Measurements from ENCODE around the gene SEMA4D. TPM values are rescaled to one million over a fixed set of nuclear protein-coding genes. Genes with fewer than 3 reads are reported as not detected.

The SEMA4D gene
- total RNA-seq, 4 donors from 2014 or later, result 1.5 to 27.8 (median 11.6) TPM

DNA sequence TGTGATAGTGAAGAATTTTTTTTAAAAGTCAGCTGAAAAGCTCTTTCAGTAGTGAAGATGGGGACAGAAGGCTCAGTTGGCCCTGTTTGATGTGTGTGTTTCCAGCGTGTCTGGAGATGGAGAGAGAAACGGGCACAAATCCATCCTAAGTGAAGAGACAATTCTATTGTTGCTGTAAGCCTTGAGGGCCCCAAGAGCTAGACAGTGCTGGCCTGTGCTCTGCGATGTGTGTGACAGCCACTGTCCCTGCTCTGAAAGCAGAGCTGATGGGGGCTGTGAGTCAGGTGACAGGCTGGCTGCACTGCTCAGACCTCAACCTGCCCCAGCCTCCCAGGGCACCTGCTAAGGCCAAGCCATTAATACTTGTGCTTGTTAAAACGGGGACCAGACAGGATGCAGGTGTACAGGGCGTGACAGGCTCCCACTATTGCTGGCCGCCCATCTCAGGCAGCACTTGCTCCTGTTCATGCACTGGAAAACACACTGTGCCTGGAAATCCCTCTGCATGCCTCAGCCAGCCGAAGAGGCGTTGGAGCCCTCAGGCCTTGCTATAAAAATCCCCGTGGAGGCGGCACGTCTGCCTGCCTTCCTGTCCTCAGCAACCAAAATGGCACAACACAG is 44.6 kb upstream of the SEMA4D start:
- DNase-seq, result no peak
- H3K4me3 ChIP-seq, result no peak overlapping the region
- no peak for TF ChIP-seq POLR2A (IDR thresholded peaks at IDR 0.05)
- TF ChIP-seq, protein P1, sequence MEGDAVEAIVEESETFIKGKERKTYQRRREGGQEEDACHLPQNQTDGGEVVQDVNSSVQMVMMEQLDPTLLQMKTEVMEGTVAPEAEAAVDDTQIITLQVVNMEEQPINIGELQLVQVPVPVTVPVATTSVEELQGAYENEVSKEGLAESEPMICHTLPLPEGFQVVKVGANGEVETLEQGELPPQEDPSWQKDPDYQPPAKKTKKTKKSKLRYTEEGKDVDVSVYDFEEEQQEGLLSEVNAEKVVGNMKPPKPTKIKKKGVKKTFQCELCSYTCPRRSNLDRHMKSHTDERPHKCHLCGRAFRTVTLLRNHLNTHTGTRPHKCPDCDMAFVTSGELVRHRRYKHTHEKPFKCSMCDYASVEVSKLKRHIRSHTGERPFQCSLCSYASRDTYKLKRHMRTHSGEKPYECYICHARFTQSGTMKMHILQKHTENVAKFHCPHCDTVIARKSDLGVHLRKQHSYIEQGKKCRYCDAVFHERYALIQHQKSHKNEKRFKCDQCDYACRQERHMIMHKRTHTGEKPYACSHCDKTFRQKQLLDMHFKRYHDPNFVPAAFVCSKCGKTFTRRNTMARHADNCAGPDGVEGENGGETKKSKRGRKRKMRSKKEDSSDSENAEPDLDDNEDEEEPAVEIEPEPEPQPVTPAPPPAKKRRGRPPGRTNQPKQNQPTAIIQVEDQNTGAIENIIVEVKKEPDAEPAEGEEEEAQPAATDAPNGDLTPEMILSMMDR (IDR thresholded peaks at IDR 0.05), result no peak
- H3K36me3 ChIP-seq, result no peaks in the 10 kb centered on the region
- peaks cover 0 to 6% of the 10 kb centered on the region in 2 donors for H3K9me3 ChIP-seq
- H3K27me3 ChIP-seq, result no peaks in the 10 kb centered on the region
- no peaks in the 10 kb centered on the region for H3K4me1 ChIP-seq
- no peak overlapping the region for H3K27ac ChIP-seq
- intact Hi-C loops (cut with DNase I; ENCODE audit: low total_unique reads), result no loop called here

DNA sequence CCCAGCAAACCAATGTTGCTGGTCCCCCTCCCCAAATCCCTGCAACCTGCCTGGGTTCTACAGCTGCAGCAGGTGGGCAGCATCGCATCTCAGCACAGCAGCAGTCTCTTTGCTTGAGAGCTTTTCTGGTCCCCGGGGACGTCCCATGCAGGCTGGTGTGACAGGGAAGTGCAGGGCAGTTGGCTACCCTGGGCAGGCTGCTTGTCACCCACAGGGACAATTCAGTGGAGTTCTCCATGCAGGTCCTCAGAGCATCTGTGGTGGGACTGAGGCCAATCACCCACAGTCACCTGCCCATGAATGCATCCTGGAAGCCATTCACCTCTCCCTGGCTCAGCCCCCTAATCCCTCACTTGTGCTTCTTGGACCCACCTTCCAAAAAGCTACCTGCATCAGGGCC is 43.9 kb upstream of the SEMA4D start:
- intact Hi-C loops (cut with DNase I; ENCODE audit: low total_unique reads), result no loop called here
- no peak for DNase-seq
- H3K9me3 ChIP-seq, result peaks cover 0 to 6% of the 10 kb centered on the region in 2 donors

DNA sequence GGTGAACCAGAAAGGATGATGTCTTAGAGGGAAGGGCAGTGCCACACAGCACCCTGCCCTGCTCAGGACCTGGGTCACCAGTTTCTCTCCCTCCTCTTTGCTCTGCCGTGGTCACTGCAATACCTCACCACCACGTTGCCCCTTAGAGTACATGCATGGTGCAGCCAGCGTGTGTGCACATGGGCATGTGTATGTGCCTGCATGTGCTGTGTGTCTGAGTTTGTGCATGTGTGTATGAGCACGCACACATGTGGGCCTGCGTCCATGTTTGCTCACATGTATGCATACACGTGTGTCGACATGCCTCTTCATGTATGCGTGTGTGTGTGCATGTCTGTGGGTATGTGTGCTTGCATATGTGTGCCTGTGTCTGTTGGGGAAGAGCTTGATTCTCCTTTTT is 41.5 kb upstream of the SEMA4D start:
- Histone ChIP-seq H3K9me3 (no peaks in the 10 kb centered on the region), H3K27me3 (no peaks in the 10 kb centered on the region), H3K27ac (no peak overlapping the region), H3K36me3 (no peaks in the 10 kb centered on the region), H3K4me1 (no peaks in the 10 kb centered on the region), H3K4me3 (no peak overlapping the region)
- no peak for DNase-seq
- TF ChIP-seq, protein P1 (IDR thresholded peaks at IDR 0.05), result no peak
- TF ChIP-seq POLR2A (IDR thresholded peaks at IDR 0.05), result no peak
- intact Hi-C loops (cut with DNase I; ENCODE audit: low total_unique reads), result no loop called here

More for the DNA sequence above, 43.9 kb upstream of the SEMA4D start:
- no peaks in the 10 kb centered on the region for H3K4me1 ChIP-seq
- H3K4me3 ChIP-seq, result no peak overlapping the region
- H3K27ac ChIP-seq, result no peak overlapping the region
- no peaks in the 10 kb centered on the region for H3K27me3 ChIP-seq
- TF ChIP-seq, protein P1 (IDR thresholded peaks at IDR 0.05), result no peak
- TF ChIP-seq POLR2A (IDR thresholded peaks at IDR 0.05), result no peak
- H3K36me3 ChIP-seq, result no peaks in the 10 kb centered on the region

DNA sequence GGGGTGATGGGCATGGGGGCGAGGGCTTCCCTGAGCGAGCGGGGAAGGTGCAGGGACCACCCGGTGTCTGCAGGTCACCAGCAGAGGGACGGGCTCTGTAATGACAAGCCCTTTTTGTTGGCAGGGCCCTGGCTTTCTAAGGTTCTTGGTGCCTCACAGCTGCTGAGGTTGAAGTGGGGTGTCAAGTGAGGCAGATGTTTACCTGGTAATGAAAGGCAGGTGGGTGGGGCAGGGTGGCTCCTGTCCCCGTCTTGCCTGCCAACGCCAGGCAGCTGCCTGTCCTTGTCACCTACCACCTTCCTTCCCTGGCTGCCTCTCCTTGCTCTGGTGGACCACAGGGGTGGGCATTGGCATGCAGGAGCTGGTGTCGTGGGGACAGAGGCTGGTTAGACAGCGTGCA is 41.0 kb upstream of the SEMA4D start:
- TF ChIP-seq, protein P1 (IDR thresholded peaks at IDR 0.05), result no peak
- TF ChIP-seq POLR2A (IDR thresholded peaks at IDR 0.05), result no peak
- H3K4me3 ChIP-seq, result no peak overlapping the region
- H3K9me3 ChIP-seq, result no peaks in the 10 kb centered on the region
- H3K36me3 ChIP-seq, result no peaks in the 10 kb centered on the region
- DNase-seq, result no peak
- no peaks in the 10 kb centered on the region for H3K4me1 ChIP-seq
- H3K27ac ChIP-seq, result no peak overlapping the region
- intact Hi-C loops (cut with DNase I; ENCODE audit: low total_unique reads), result no loop called here
- no peaks in the 10 kb centered on the region for H3K27me3 ChIP-seq

DNA sequence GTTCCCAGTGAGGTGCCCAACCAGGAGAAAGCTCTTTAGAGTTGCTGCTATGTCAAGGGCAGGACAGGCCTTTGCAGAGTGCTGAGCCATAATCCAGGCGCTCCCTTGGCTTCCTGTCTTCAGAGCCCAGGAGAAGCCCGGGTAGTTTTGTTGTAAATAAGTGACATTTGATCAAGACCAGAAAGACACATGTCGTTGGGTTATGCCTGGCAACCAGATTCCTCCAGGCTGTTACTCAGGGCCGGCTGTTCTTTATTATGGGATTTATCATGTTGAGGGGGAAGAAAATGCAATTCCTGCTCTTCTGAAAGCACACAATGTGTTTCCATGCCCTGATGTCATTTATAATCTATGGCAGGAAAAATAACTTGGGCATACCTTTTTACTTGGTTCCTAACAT is 39.3 kb upstream of the SEMA4D start:
- no peak for TF ChIP-seq POLR2A (IDR thresholded peaks at IDR 0.05)
- TF ChIP-seq, protein P1 (IDR thresholded peaks at IDR 0.05), result no peak
- Histone ChIP-seq H3K4me1 (no peaks in the 10 kb centered on the region), H3K4me3 (no peak overlapping the region), H3K27me3 (no peaks in the 10 kb centered on the region), H3K27ac (no peak overlapping the region), H3K36me3 (no peaks in the 10 kb centered on the region), H3K9me3 (no peaks in the 10 kb centered on the region)
- DNase-seq, result no peak
- intact Hi-C loops (cut with DNase I; ENCODE audit: low total_unique reads), result no loop called here

All from uterus (tissue), 4 donors.